ENCODE measurements around the gene PCSK5.

PCSK5 gene

GRCh38 chr9:76342201-76342600, 451.7 kb downstream of the PCSK5 start:
- Histone ChIP-seq H3K79me1 (replicated peaks; ENCODE audit: low read length, poor library complexity, severe bottlenecking) (no peaks in the 10 kb centered on the region), H3K27ac (ENCODE audit: low read length, poor library complexity, severe bottlenecking) (no peak overlapping the region), H4K8ac (ENCODE audit: low read length) (no peak overlapping the region), H3K27me3 (ENCODE audit: control insufficient read depth in 1 of 2, insufficient read depth in 1 of 2, low read length in 2 of 2) (peaks cover 0 to 8% of the 10 kb centered on the region in 2 experiments), H3K9me3 (ENCODE audit: control insufficient read depth, low read length) (no peaks in the 10 kb centered on the region), H2BK120ac (ENCODE audit: low read depth, low read length) (no peak overlapping the region), H3K4me1 (ENCODE audit: control insufficient read depth, insufficient read depth, low read depth, low read length) (no peaks in the 10 kb centered on the region), H3K23ac (ENCODE audit: low read length in 2 of 2) (no peak overlapping the region), H2BK12ac (ENCODE audit: low read length in 2 of 2) (no peak overlapping the region), H3K18ac (ENCODE audit: low read depth in 1 of 2, low read length in 2 of 2) (no peak overlapping the region), H2AFZ (ENCODE audit: low read depth, low read length) (no peak overlapping the region), H3K14ac (ENCODE audit: low read length in 2 of 2) (no peak overlapping the region), H3K36me3 (ENCODE audit: control insufficient read depth in 1 of 2, insufficient read depth in 2 of 2, low read depth in 1 of 2, low read length in 2 of 2) (no peaks in the 10 kb centered on the region), H3K4me3 (ENCODE audit: insufficient read depth in 1 of 2, low read depth in 1 of 2, low read length in 2 of 2) (no peak overlapping the region), H3K4me2 (ENCODE audit: low read length, poor library complexity, severe bottlenecking) (no peak overlapping the region), H2BK5ac (ENCODE audit: low read depth, low read length, poor library complexity, severe bottlenecking) (no peak overlapping the region), H2BK15ac (ENCODE audit: low read depth, poor library complexity, severe bottlenecking) (no peak overlapping the region), H4K91ac (ENCODE audit: low read length) (no peak overlapping the region), H3K9ac (ENCODE audit: low read length) (no peak overlapping the region), H3K4ac (ENCODE audit: low read depth in 1 of 2, low read length in 2 of 2) (no peak overlapping the region), H2AK5ac (ENCODE audit: low read length, severe bottlenecking) (no peak overlapping the region)
- no CpG with 5 or more reads among the region's 1 CpG for WGBS
- DNase-seq: no peak

DNA sequence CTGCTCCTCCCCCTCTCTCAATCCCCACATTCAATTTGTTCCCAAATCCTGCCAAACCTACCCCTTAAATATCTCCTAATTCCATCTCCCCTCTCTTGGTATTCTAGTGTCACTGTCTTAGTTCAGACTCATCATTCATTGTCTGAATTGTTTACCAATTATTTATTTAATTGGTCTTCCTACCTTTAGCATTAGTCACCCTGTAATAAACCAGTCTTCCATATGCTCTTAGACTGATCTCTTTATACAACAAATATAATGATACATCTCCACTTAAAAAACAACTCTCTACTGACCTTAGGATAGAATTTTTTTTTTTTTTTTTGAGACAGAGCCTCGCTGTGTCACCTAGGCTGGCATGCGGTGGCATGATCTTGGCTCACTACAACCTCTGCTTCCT, 452.4 kb downstream of the PCSK5 start:
- no peak overlapping the region for H3K14ac ChIP-seq (ENCODE audit: low read length in 2 of 2)
- H3K27ac ChIP-seq (ENCODE audit: low read length, poor library complexity, severe bottlenecking): no peak overlapping the region
- WGBS: 79% methylated on average over 2 of the region's 2 CpGs
- no peaks in the 10 kb centered on the region for H3K4me1 ChIP-seq (ENCODE audit: control insufficient read depth, insufficient read depth, low read depth, low read length)
- H4K91ac ChIP-seq (ENCODE audit: low read length): no peak overlapping the region
- no peaks in the 10 kb centered on the region for H3K9me3 ChIP-seq (ENCODE audit: control insufficient read depth, low read length)
- H3K36me3 ChIP-seq (ENCODE audit: control insufficient read depth in 1 of 2, insufficient read depth in 2 of 2, low read depth in 1 of 2, low read length in 2 of 2): no peaks in the 10 kb centered on the region
- no peak overlapping the region for H4K8ac ChIP-seq (ENCODE audit: low read length)
- no peak overlapping the region for H2BK12ac ChIP-seq (ENCODE audit: low read length in 2 of 2)
- H3K4ac ChIP-seq (ENCODE audit: low read depth in 1 of 2, low read length in 2 of 2): no peak overlapping the region
- peaks cover 0 to 8% of the 10 kb centered on the region in 2 experiments for H3K27me3 ChIP-seq (ENCODE audit: control insufficient read depth in 1 of 2, insufficient read depth in 1 of 2, low read length in 2 of 2)
- no peak overlapping the region for H3K4me2 ChIP-seq (ENCODE audit: low read length, poor library complexity, severe bottlenecking)
- H2BK15ac ChIP-seq (ENCODE audit: low read depth, poor library complexity, severe bottlenecking): no peak overlapping the region
- no peak for DNase-seq
- H3K18ac ChIP-seq (ENCODE audit: low read depth in 1 of 2, low read length in 2 of 2): no peak overlapping the region
- H2BK5ac ChIP-seq (ENCODE audit: low read depth, low read length, poor library complexity, severe bottlenecking): no peak overlapping the region
- H3K9ac ChIP-seq (ENCODE audit: low read length): no peak overlapping the region
- H2AFZ ChIP-seq (ENCODE audit: low read depth, low read length): no peak overlapping the region
- no peak overlapping the region for H3K23ac ChIP-seq (ENCODE audit: low read length in 2 of 2)
- H3K79me1 ChIP-seq (replicated peaks; ENCODE audit: low read length, poor library complexity, severe bottlenecking): no peaks in the 10 kb centered on the region
- no peak overlapping the region for H2AK5ac ChIP-seq (ENCODE audit: low read length, severe bottlenecking)
- H2BK120ac ChIP-seq (ENCODE audit: low read depth, low read length): no peak overlapping the region
- H3K4me3 ChIP-seq (ENCODE audit: insufficient read depth in 1 of 2, low read depth in 1 of 2, low read length in 2 of 2): no peak overlapping the region

DNA sequence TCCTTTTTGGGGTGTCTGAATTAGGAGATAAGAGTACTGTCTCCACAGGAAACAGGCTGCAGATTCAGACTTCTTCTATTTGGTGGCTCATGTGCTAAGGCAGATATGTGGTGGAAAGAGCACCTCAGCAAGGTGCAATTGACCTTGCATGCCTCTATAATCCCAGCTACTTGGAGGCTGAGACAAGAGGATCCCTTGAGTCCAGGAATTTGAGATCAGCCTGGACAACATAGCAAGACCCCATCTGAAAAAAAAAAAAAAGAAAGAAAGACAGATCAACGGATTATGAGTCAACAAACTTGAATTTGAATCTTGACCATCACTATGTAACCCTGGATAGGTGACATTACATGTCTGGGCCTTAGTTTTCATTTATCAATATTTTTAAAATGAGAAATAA, 459.4 kb downstream of the PCSK5 start:
- no peak overlapping the region for H3K18ac ChIP-seq (ENCODE audit: low read depth in 1 of 2, low read length in 2 of 2)
- H3K36me3 ChIP-seq (ENCODE audit: control insufficient read depth in 1 of 2, insufficient read depth in 2 of 2, low read depth in 1 of 2, low read length in 2 of 2): no peaks in the 10 kb centered on the region
- no peak overlapping the region for H2AK5ac ChIP-seq (ENCODE audit: low read length, severe bottlenecking)
- no peaks in the 10 kb centered on the region for H3K9me3 ChIP-seq (ENCODE audit: control insufficient read depth, low read length)
- H3K4me1 ChIP-seq (ENCODE audit: control insufficient read depth, insufficient read depth, low read depth, low read length): peaks cover 2% of the 10 kb centered on the region
- H3K4me2 ChIP-seq (ENCODE audit: low read length, poor library complexity, severe bottlenecking): no peak overlapping the region
- H3K4me3 ChIP-seq (ENCODE audit: insufficient read depth in 1 of 2, low read depth in 1 of 2, low read length in 2 of 2): no peak overlapping the region
- no peak overlapping the region for H3K4ac ChIP-seq (ENCODE audit: low read depth in 1 of 2, low read length in 2 of 2)
- no peak overlapping the region for H3K9ac ChIP-seq (ENCODE audit: low read length)
- H2BK120ac ChIP-seq (ENCODE audit: low read depth, low read length): no peak overlapping the region
- DNase-seq: no peak
- H2BK15ac ChIP-seq (ENCODE audit: low read depth, poor library complexity, severe bottlenecking): no peak overlapping the region
- no peak overlapping the region for H3K23ac ChIP-seq (ENCODE audit: low read length in 2 of 2)
- H3K14ac ChIP-seq (ENCODE audit: low read length in 2 of 2): no peak overlapping the region
- no peak overlapping the region for H4K91ac ChIP-seq (ENCODE audit: low read length)
- H2BK5ac ChIP-seq (ENCODE audit: low read depth, low read length, poor library complexity, severe bottlenecking): no peak overlapping the region
- no CpG with 5 or more reads among the region's 1 CpG for WGBS
- H3K27ac ChIP-seq (ENCODE audit: low read length, poor library complexity, severe bottlenecking): no peak overlapping the region
- H3K79me1 ChIP-seq (replicated peaks; ENCODE audit: low read length, poor library complexity, severe bottlenecking): no peaks in the 10 kb centered on the region
- no peak overlapping the region for H4K8ac ChIP-seq (ENCODE audit: low read length)
- no peak overlapping the region for H2AFZ ChIP-seq (ENCODE audit: low read depth, low read length)
- peaks cover 0 to 21% of the 10 kb centered on the region in 2 experiments for H3K27me3 ChIP-seq (ENCODE audit: control insufficient read depth in 1 of 2, insufficient read depth in 1 of 2, low read length in 2 of 2)
- no peak overlapping the region for H2BK12ac ChIP-seq (ENCODE audit: low read length in 2 of 2)

DNA sequence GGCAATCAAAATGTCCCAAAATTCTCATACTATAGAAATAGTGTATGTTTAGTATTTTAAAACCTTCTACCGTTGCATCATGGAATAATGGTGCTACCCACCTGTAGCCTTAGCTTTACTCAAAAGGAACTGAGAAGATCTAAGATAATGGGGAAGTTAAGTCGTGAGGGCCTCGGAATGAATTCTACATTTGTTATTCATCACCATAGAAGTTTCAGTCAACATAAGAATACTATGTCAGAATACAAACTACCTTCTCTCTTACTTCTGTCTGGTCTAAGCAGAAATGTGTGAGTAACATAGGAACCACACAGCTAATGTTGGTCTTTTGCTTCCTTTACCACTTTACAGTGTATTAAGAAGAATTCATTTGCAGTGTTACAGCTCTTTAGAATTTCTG, 460.5 kb downstream of the PCSK5 start:
- WGBS: no CpG with 5 or more reads among the region's 3 CpGs
- peaks cover 0 to 22% of the 10 kb centered on the region in 2 experiments for H3K27me3 ChIP-seq (ENCODE audit: control insufficient read depth in 1 of 2, insufficient read depth in 1 of 2, low read length in 2 of 2)
- H2BK5ac ChIP-seq (ENCODE audit: low read depth, low read length, poor library complexity, severe bottlenecking): no peak overlapping the region
- no peak for DNase-seq
- H2BK15ac ChIP-seq (ENCODE audit: low read depth, poor library complexity, severe bottlenecking): no peak overlapping the region
- no peak overlapping the region for H3K4me2 ChIP-seq (ENCODE audit: low read length, poor library complexity, severe bottlenecking)
- H4K91ac ChIP-seq (ENCODE audit: low read length): no peak overlapping the region
- H3K18ac ChIP-seq (ENCODE audit: low read depth in 1 of 2, low read length in 2 of 2): no peak overlapping the region
- no peak overlapping the region for H3K4me3 ChIP-seq (ENCODE audit: insufficient read depth in 1 of 2, low read depth in 1 of 2, low read length in 2 of 2)
- H3K79me1 ChIP-seq (replicated peaks; ENCODE audit: low read length, poor library complexity, severe bottlenecking): no peaks in the 10 kb centered on the region
- no peak overlapping the region for H4K8ac ChIP-seq (ENCODE audit: low read length)
- no peak overlapping the region for H2BK120ac ChIP-seq (ENCODE audit: low read depth, low read length)
- H3K14ac ChIP-seq (ENCODE audit: low read length in 2 of 2): no peak overlapping the region
- H2BK12ac ChIP-seq (ENCODE audit: low read length in 2 of 2): no peak overlapping the region
- H2AK5ac ChIP-seq (ENCODE audit: low read length, severe bottlenecking): no peak overlapping the region
- no peaks in the 10 kb centered on the region for H3K9me3 ChIP-seq (ENCODE audit: control insufficient read depth, low read length)
- no peak overlapping the region for H3K23ac ChIP-seq (ENCODE audit: low read length in 2 of 2)
- H3K27ac ChIP-seq (ENCODE audit: low read length, poor library complexity, severe bottlenecking): no peak overlapping the region
- peaks cover 2% of the 10 kb centered on the region for H3K4me1 ChIP-seq (ENCODE audit: control insufficient read depth, insufficient read depth, low read depth, low read length)
- H2AFZ ChIP-seq (ENCODE audit: low read depth, low read length): no peak overlapping the region
- H3K4ac ChIP-seq (ENCODE audit: low read depth in 1 of 2, low read length in 2 of 2): no peak overlapping the region
- H3K9ac ChIP-seq (ENCODE audit: low read length): no peak overlapping the region
- no peaks in the 10 kb centered on the region for H3K36me3 ChIP-seq (ENCODE audit: control insufficient read depth in 1 of 2, insufficient read depth in 2 of 2, low read depth in 1 of 2, low read length in 2 of 2)
